PC-3 (cell line): ENCODE results near the gene FIS1. TPM values are rescaled to one million over a fixed set of nuclear protein-coding genes. Genes with fewer than 3 reads are reported as not detected.

Source experiments
- ATAC-seq: fragments of 200-7000 bp; cut with Tn5 transposase; 2 replicates; pipeline ENCODE4 v1.9.1; 2020; ENCODE audit warnings: mild to moderate bottlenecking, moderate library complexity
- BruUV-seq: library from RNA; stranded (reverse); fragments of 400-500 nt; replicated peaks from 2 replicates; lab custom pipeline; 2021; lab: Mats Ljungman, UMichigan
- CTCF ChIA-PET: fragments of 300-600 bp; sonication (Branson Sonifier 250); formaldehyde crosslinking; loops from one replicate; lab custom pipeline; 2022; ENCODE audit warnings: antibody characterized with exemption; lab: Charles Lee
- POLR2A ChIA-PET: fragments of 300-600 bp; sonication (Branson Sonifier 250); formaldehyde crosslinking; loops from one replicate; lab custom pipeline; 2022; ENCODE audit warnings: antibody characterized with exemption; ENCODE audit not compliant: unreplicated experiment; lab: Charles Lee
- DNase-seq: peaks from one replicate; pipeline ENCODE4 v3.0.0-alpha.2; 2015
- H2AFZ ChIP-seq: fragments of 300-600 bp; sonication (generic); 2 replicates; pipeline ENCODE4 v1.6.0; 2016; ENCODE audit warnings: antibody characterized with exemption, low read length
- H3F3A ChIP-seq: fragments of 300-600 bp; sonication (generic); one replicate; pipeline ENCODE4 v1.6.0; 2017; ENCODE audit warnings: antibody characterized with exemption, low read length, control low read depth, mild to moderate bottlenecking; ENCODE audit not compliant: unreplicated experiment
- H3K27ac ChIP-seq: fragments of 300-600 bp; sonication (generic); 2 replicates; pipeline ENCODE4 v1.5.1; 2016; ENCODE audit warnings: mild to moderate bottlenecking, low read length
- H3K27me3 ChIP-seq: fragments of 300-600 bp; sonication (generic); 2 replicates; pipeline ENCODE4 v1.6.1; 2016; ENCODE audit warnings: low read length, mixed read lengths
- H3K36me3 ChIP-seq: fragments of 300-600 bp; sonication (generic); 2 replicates; pipeline ENCODE4 v1.6.1; 2016; ENCODE audit warnings: low read depth, mixed run types, low read length, mixed read lengths
- H3K4me1 ChIP-seq: fragments of 300-600 bp; sonication (generic); 2 replicates; pipeline ENCODE4 v1.5.1; 2016; ENCODE audit warnings: low read length; ENCODE audit not compliant: insufficient read depth
- H3K4me2 ChIP-seq: fragments of 300-600 bp; sonication (generic); 2 replicates; pipeline ENCODE4 v1.6.0; 2016; ENCODE audit warnings: low read length
- H3K4me3 ChIP-seq: fragments of 300-600 bp; sonication (generic); 2 replicates; pipeline ENCODE4 v1.5.1; 2016; ENCODE audit warnings: mild to moderate bottlenecking, low read length, mixed read lengths
- H3K79me2 ChIP-seq: fragments of 300-600 bp; sonication (generic); 2 replicates; pipeline ENCODE4 v1.6.1; 2017; ENCODE audit warnings: low read length, mixed read lengths
- H3K9ac ChIP-seq: fragments of 300-600 bp; sonication (generic); 2 replicates; pipeline ENCODE4 v1.6.0; 2016; ENCODE audit warnings: mild to moderate bottlenecking, low read length
- H3K9me2 ChIP-seq: fragments of 300-600 bp; sonication (generic); replicated peaks from 2 replicates; pipeline ENCODE4 v1.6.1; 2016; ENCODE audit warnings: mixed run types, low read length, mixed read lengths
- H3K9me3 ChIP-seq: fragments of 300-600 bp; sonication (generic); 2 replicates; pipeline ENCODE4 v1.6.1; 2016; ENCODE audit warnings: low read length, mixed read lengths
- H4K20me1 ChIP-seq: fragments of 300-600 bp; sonication (generic); 2 replicates; pipeline ENCODE4 v1.6.1; 2016; ENCODE audit warnings: low read length, mixed read lengths
- EZH2 ChIP-seq: fragments of 300-600 bp; sonication (generic); IDR thresholded peaks from one replicate; pipeline ENCODE4 v1.6.1; 2017; ENCODE audit warnings: antibody characterized with exemption, mild to moderate bottlenecking, low read length; ENCODE audit not compliant: unreplicated experiment
- EZH2phosphoT487 ChIP-seq: fragments of 300-600 bp; sonication (generic); IDR thresholded peaks from 2 replicates; pipeline ENCODE4 v1.6.1; 2018; ENCODE audit warnings: mild to moderate bottlenecking, antibody characterized with exemption, low read length, borderline replicate concordance
- intact Hi-C: fragments of 100-400 bp; cut with micrococcal nuclease; formaldehyde crosslinking; loops from 2 replicates; pipeline ENCODE4 v1.9.0; 2023
- total RNA-seq: library from RNA; depleted of rRNA; stranded (reverse); fragments of >200 nt; gene quantifications from 2 replicates; pipeline ENCODE4 v1.2.3, GENCODE V29; 2014
- TF ChIP-seq, protein P1 (sequence below): fragments of 300-600 bp; sonication (generic); conservative IDR thresholded peaks from 2 replicates; pipeline ENCODE4 v1.5.1; 2017; ENCODE audit warnings: antibody characterized with exemption, low read depth, mild to moderate bottlenecking, low read length

Gene FIS1
- total RNA-seq, 1 experiment from 2014 or later = 146 TPM

DNA sequence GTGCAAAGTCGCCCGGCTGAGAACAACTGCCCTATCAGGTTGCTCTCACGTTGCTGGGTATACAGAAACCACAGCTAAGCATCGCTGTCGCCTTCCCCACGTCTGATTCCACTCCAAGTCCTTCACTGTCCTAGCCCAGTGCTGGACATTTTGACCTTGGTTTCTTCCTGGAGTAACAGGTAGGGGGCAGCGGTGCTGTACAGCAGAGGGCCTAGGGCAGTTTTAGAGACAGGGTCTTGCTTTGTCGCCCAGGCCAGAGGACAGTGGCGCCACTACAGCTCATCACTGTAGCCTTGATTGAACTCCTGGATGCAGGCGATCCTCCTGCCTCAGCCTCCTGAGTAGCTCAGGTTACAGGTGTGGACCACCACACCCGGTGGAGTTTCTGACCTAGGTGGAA lies 9.8 kb downstream of the FIS1 start:
- no peaks in the 10 kb centered on the region for H3K9me2 ChIP-seq
- H3K27me3 ChIP-seq = no peaks in the 10 kb centered on the region
- no peak overlapping the region for H2AFZ ChIP-seq
- ChIA-PET CTCF (interaction anchor here (0.6 kb wide), 1 partner anchor 16 kb away, joined by 3 read pairs; no protein-coding TSS in a partner anchor), POLR2A (no interaction called here)
- no peak for ATAC-seq
- no peak for DNase-seq
- H3K9ac ChIP-seq = no peak overlapping the region
- no peak overlapping the region for H3K27ac ChIP-seq
- H3K4me3 ChIP-seq = no peak overlapping the region
- H4K20me1 ChIP-seq = no peaks in the 10 kb centered on the region
- no TSS peak for BruUV-seq
- H3K9me3 ChIP-seq = no peaks in the 10 kb centered on the region
- intact Hi-C loops = no loop called here
- no peaks in the 10 kb centered on the region for H3F3A ChIP-seq
- H3K4me1 ChIP-seq = peaks cover 8% of the 10 kb centered on the region; the same call in 1 of the 2 replicates
- no peaks in the 10 kb centered on the region for H3K79me2 ChIP-seq
- H3K4me2 ChIP-seq = no peak overlapping the region
- H3K36me3 ChIP-seq = no peaks in the 10 kb centered on the region
- TF ChIP-seq EZH2 = no peak
- TF ChIP-seq, protein P1, sequence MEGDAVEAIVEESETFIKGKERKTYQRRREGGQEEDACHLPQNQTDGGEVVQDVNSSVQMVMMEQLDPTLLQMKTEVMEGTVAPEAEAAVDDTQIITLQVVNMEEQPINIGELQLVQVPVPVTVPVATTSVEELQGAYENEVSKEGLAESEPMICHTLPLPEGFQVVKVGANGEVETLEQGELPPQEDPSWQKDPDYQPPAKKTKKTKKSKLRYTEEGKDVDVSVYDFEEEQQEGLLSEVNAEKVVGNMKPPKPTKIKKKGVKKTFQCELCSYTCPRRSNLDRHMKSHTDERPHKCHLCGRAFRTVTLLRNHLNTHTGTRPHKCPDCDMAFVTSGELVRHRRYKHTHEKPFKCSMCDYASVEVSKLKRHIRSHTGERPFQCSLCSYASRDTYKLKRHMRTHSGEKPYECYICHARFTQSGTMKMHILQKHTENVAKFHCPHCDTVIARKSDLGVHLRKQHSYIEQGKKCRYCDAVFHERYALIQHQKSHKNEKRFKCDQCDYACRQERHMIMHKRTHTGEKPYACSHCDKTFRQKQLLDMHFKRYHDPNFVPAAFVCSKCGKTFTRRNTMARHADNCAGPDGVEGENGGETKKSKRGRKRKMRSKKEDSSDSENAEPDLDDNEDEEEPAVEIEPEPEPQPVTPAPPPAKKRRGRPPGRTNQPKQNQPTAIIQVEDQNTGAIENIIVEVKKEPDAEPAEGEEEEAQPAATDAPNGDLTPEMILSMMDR = peak; percentile 39; the same call in 1 of the 2 replicates

GRCh38 chr7:101234636-101235035 lies 10.2 kb downstream of the FIS1 start:
- ATAC-seq = no peak
- H3K4me3 ChIP-seq = no peak overlapping the region

DNA sequence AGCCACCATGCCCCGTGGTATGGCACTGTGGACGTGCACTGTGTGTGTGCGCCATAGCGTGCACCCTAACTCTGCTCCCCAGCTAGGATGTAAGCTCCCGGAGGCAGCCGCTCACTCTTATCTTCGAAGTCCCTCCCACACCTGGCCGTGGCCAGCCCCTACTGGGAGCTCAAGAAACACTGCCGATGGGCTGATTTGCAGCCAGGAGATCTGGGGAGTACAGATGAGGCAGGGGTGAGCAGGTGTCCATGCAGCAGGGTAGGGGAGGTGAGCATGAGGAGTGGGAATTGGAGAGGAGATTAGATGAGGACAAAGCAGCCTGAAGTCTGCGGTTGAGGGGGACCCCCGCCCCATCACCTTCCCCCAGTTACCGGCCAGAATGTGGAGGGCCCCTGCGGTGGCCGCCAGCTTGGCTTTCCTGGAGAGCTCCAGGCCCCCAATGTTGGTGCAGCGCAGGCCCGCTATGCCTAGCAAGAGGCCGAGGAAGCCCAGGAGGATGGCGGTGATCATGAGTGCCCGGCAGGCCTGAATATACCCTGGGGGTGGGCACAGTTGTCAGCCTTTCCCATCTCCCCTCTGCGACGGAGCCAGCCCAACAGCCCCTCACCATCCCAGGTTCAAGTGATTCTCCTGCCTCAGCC lies 10.9 kb downstream of the FIS1 start:
- Histone ChIP-seq H3K9me3 (no peaks in the 10 kb centered on the region), H4K20me1 (no peaks in the 10 kb centered on the region), H2AFZ (no peak overlapping the region), H3K4me2 (no peak overlapping the region), H3K4me3 (no peak overlapping the region), H3K9ac (no peak overlapping the region), H3K36me3 (no peaks in the 10 kb centered on the region), H3K27ac (no peak overlapping the region), H3K79me2 (no peaks in the 10 kb centered on the region), H3K4me1 (peaks cover 8% of the 10 kb centered on the region; the same call in 1 of the 2 replicates), H3K27me3 (no peaks in the 10 kb centered on the region), H3F3A (no peaks in the 10 kb centered on the region), H3K9me2 (no peaks in the 10 kb centered on the region)
- ATAC-seq = no peak
- BruUV-seq = no TSS peak
- CTCF ChIA-PET = interaction anchor here (0.6 kb wide), 1 partner anchor 15 kb away, joined by 3 read pairs; no protein-coding TSS in a partner anchor
- no peak for DNase-seq
- TF ChIP-seq EZH2phosphoT487 (no peak), EZH2 (no peak)
- TF ChIP-seq, protein P1 = no peak
- POLR2A ChIA-PET = no interaction called here
- intact Hi-C loops = no loop called here

More at GRCh38 chr7:101234636-101235035, 10.2 kb downstream of the FIS1 start:
- no peak for DNase-seq
- TF ChIP-seq EZH2phosphoT487 = no peak
- TF ChIP-seq, protein P1 = no peak
- peaks cover 8% of the 10 kb centered on the region; the same call in 1 of the 2 replicates for H3K4me1 ChIP-seq
- H3K9ac ChIP-seq = no peak overlapping the region
- H3F3A ChIP-seq = no peaks in the 10 kb centered on the region
- intact Hi-C loops = no loop called here
- H3K9me3 ChIP-seq = no peaks in the 10 kb centered on the region
- no peak overlapping the region for H2AFZ ChIP-seq
- H3K9me2 ChIP-seq = no peaks in the 10 kb centered on the region
- no TSS peak for BruUV-seq
- H3K36me3 ChIP-seq = no peaks in the 10 kb centered on the region
- no peak overlapping the region for H3K4me2 ChIP-seq
- H3K27me3 ChIP-seq = no peaks in the 10 kb centered on the region
- no peaks in the 10 kb centered on the region for H4K20me1 ChIP-seq
- no peak overlapping the region for H3K27ac ChIP-seq
- H3K79me2 ChIP-seq = no peaks in the 10 kb centered on the region
- ChIA-PET POLR2A (no interaction called here), CTCF (interaction anchor here (0.6 kb wide), 1 partner anchor 16 kb away, joined by 3 read pairs; no protein-coding TSS in a partner anchor)
